Coronary artery (tissue), 2 donors: ENCODE results near the gene OR2AT4.
A peak's percentile ranks its signal among the peaks of the same experiment; 100 is the strongest.

Experiments used
- DNase-seq: peaks from one replicate; pipeline ENCODE4 v3.0.0-alpha.2; 2017; ENCODE audit warnings: low spot score
- H3K27ac ChIP-seq, 2 donors: fragments of 200-600 bp; sonication (generic); one replicate each; pipeline ENCODE4 v1.5.1; 2016 to 2019
- H3K4me3 ChIP-seq: fragments of 200-600 bp; sonication (generic); 2 replicates; pipeline ENCODE4 v1.5.1; 2016; ENCODE audit warnings: mild to moderate bottlenecking, moderate library complexity
- TF ChIP-seq, protein P1 (sequence below): fragments of 200-600 bp; sonication (generic); IDR thresholded peaks from one replicate; pipeline ENCODE4 v1.5.1; 2019; ENCODE audit warnings: antibody characterized with exemption

Gene OR2AT4

GRCh38 chr11:75096456-75097172 is at the start of gene OR2AT4:
OR2AT4 (minus strand) TSS chr11:75096876.
- H3K4me3 ChIP-seq, result no peak within 1 kb of the TSS
- TF ChIP-seq, protein P1, sequence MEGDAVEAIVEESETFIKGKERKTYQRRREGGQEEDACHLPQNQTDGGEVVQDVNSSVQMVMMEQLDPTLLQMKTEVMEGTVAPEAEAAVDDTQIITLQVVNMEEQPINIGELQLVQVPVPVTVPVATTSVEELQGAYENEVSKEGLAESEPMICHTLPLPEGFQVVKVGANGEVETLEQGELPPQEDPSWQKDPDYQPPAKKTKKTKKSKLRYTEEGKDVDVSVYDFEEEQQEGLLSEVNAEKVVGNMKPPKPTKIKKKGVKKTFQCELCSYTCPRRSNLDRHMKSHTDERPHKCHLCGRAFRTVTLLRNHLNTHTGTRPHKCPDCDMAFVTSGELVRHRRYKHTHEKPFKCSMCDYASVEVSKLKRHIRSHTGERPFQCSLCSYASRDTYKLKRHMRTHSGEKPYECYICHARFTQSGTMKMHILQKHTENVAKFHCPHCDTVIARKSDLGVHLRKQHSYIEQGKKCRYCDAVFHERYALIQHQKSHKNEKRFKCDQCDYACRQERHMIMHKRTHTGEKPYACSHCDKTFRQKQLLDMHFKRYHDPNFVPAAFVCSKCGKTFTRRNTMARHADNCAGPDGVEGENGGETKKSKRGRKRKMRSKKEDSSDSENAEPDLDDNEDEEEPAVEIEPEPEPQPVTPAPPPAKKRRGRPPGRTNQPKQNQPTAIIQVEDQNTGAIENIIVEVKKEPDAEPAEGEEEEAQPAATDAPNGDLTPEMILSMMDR, result no peak
- H3K27ac ChIP-seq, result no peak within 1 kb of the TSS
- DNase-seq, result no peak

GRCh38 chr11:75145972-75146519 is 49.4 kb upstream of the OR2AT4 start:
- DNase-seq, result no peak
- Histone ChIP-seq H3K27ac (no peak overlapping the region), H3K4me3 (no peak overlapping the region)
- TF ChIP-seq, protein P1, result no peak

GRCh38 chr11:75145196-75145971 is 48.7 kb upstream of the OR2AT4 start:
- Histone ChIP-seq H3K27ac (no peak overlapping the region), H3K4me3 (no peak overlapping the region)
- DNase-seq, result no peak
- TF ChIP-seq, protein P1, result no peak

DNA sequence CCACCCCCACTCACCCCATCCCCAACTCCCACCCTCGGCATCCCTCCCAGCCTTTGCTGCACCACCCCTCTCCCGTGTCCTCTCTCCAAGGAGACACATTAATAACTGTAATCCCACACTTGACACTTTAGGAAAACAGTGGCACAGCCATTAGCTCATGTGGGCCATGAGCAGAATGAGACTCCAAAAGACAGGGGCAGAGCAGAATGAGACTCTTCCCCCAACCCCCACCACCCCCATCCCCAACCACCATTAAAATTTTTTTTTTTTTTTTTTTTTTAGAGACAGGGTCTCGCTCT is 48.0 kb upstream of the OR2AT4 start:
- TF ChIP-seq, protein P1, result no peak
- H3K27ac ChIP-seq, result no peak overlapping the region
- no peak for DNase-seq
- no peak overlapping the region for H3K4me3 ChIP-seq

- DNase-seq, result no peak
- H3K4me3 ChIP-seq, result no peak overlapping the region
- H3K27ac ChIP-seq, result peak overlapping the region in 1 of 2 donors; percentile 17
- TF ChIP-seq, protein P1, result no peak
Measured at GRCh38 chr11:75143420-75143731, 46.7 kb upstream of the OR2AT4 start.

- DNase-seq, result no peak
- no peak overlapping the region for H3K4me3 ChIP-seq
- TF ChIP-seq, protein P1, result no peak
- H3K27ac ChIP-seq, result peak overlapping the region in 1 of 2 donors; percentile 17
Measured at GRCh38 chr11:75142714-75143419, 46.2 kb upstream of the OR2AT4 start.
